HG02943 (cell line): ENCODE data around the gene SNX25.

Experiments
- ATAC-seq: cut with Tn5 transposase; IDR thresholded peaks from one replicate; pipeline ENCODE4 v1.9.1; 2021; ENCODE audit warnings: mild to moderate bottlenecking, low read depth, moderate library complexity; ENCODE audit not compliant: unreplicated experiment

The SNX25 gene

GRCh38 chr4:185363251-185363650, 153.9 kb downstream of the SNX25 start:
- ATAC-seq, result no peak

GRCh38 chr4:185364886-185365285, 155.5 kb downstream of the SNX25 start:
- no peak for ATAC-seq

- ATAC-seq, result no peak
Observed at GRCh38 chr4:185369731-185370130, 160.3 kb downstream of the SNX25 start.

GRCh38 chr4:185370268-185370949, 161.0 kb downstream of the SNX25 start:
- no peak for ATAC-seq

DNA sequence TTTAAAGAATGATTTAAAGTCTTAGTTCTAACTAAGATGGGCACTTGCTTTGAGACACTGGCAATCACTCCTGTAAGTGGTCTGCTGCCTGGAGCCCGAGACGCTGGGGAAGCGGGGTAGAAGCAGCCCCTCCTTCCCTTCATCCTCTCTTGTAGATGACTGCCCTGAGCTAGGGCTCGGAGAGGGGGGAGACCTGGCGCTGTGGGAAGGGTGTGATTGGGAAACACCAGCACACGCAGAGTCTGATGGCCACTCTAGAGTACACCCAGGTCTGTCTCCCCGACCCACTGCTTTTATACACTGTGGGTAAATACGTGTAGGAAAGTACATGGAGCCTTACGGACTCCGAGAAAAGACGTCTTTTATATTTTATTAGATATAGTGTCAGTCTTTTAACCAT, 162.3 kb downstream of the SNX25 start:
- no peak for ATAC-seq

DNA sequence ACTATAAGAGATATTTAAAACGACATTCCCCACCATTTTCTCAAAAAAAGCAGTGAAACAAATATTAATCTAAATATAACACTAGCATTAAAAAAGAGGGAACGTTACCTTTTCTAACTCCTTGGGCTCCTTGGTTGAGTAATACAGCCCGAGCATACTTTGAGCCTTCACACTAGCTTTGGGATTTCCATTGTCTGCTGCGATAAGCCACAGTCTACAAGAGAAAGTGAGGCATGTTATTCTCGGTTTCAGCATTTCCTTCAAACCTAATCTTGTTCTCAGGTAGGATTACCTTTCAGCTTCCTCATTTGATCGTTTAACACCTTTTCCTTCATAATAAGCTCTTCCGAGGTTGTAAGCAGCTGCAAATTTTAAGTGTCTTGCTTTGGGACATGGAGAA, 164.6 kb downstream of the SNX25 start:
- no peak for ATAC-seq

GRCh38 chr4:185374573-185374972, 165.2 kb downstream of the SNX25 start:
- no peak for ATAC-seq

DNA sequence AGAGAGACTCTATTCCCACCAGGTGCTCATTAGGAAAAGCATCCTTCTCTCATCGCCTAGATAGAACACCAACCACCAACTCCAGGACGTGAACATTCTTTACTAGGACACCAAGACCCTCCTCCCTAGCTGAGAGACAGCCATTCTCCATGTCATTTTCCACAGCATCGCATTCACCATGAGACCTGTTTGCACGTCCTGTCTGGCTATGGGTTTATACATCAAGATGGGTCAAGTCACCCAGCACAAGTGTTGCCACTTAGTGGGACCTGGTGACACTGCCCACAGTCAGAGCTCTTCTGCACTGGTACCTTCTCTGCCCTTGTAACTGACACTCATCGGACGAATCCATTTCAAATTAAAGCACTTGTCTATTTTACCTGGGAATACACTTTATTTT, 168.9 kb downstream of the SNX25 start:
- no peak for ATAC-seq

DNA sequence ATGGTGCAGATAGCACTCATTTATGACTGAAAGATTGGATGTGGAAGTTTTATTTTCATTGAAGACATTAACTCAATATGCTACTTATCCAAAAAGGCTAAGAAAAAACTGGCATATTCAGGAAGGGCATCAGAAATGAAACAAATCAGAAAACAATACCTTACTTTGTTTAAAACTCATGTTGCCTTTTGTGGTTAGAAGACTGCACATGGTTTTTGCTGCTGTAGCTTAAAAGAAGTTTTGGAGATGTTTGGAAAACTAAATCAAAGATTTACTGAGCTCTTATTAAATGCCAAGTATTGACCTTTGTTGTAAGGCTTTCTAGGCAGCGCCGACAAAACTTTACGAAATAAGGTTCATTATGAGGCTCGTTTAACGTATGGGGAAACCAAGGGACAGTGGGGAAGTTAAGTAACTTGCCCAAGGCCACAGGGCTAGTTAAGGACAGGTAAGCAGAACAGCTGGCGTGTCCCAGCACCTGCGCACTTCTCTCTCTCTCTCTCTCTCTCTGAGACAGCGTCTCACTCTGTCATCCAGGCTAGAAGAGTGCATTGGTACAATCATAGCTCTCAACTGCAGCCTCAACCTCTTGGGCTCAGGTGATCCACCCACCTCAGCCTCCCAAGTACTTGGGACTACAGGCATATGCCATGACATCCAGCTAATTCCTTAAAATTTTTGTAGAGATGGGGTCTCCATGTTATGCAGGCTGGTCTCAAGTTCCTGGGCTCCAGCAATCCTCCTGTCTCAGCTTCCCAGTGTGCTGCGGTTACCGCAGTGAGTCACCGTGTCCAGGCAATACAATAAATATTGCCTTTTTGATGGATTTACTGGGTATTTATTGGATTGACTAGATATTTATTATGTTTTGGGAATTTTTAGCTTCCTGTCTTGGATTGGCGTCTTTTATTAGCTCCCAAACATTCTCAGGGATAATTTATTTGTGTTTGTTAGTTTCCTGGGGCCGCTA, 170.2 kb downstream of the SNX25 start:
- no peak for ATAC-seq

- no peak for ATAC-seq
Observed at GRCh38 chr4:185380320-185380719, 170.9 kb downstream of the SNX25 start.

GRCh38 chr4:185381288-185382196, 172.1 kb downstream of the SNX25 start:
- ATAC-seq, result no peak

GRCh38 chr4:185382754-185383153, 173.4 kb downstream of the SNX25 start:
- no peak for ATAC-seq

- ATAC-seq, result no peak
Observed at GRCh38 chr4:185383451-185383850, 174.1 kb downstream of the SNX25 start.

DNA sequence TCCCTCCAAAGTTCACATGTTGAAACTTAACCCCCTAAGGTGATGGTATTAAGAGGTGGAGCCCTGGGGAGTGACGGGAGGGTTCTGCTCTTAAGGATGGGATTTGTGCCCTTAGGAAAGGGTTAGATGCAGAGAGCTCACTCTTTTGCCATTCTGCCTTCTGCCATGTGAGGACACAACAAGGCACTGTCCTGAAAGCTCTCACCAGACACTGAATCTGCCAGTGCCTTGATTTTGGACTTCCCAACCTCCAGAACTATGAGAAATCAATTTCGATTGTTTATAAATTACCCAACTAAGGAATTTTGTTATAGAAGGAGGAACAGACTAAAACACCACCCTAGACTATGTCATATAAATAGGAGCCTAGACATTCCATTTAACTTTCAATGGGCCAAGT, 174.7 kb downstream of the SNX25 start:
- ATAC-seq, result no peak

DNA sequence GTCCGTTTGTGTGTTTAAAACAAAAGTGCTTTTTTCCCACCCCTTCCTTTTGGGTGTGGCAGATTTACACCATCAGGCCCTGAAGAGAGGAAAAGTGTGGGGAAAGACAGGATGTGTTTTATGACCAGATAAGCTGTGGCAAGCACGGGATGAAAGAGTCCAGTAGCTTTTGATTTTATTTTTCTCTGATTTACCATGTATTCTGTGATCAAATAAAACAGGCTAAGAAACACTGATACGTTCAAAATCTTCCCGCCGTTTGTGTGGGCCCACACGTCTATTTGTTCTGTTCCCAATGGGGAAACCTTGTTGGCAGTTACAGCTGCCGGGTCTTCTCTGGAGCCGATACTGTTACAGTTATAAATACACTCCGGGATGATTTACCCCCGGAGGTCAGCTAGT, 175.5 kb downstream of the SNX25 start:
- ATAC-seq, result no peak

DNA sequence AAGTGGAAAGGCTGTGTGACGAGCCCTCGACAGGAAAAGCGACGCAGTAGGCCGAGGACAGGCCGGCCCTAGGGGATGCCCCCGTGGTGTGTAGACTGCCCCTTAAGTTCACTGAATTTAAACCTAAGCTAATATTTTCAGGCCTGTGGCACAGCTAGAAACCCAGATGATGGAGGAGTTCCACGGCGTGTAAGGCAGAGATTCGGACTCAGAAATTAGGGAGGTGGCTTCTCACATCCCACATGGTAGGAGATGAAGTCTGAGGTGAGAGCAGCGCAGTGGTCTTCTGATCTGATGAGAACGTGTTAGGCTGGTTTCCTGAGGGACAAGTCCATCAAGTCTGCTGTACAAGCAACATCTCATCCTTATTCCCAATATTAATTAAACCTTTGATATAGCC, 178.6 kb downstream of the SNX25 start:
- ATAC-seq, result no peak

DNA sequence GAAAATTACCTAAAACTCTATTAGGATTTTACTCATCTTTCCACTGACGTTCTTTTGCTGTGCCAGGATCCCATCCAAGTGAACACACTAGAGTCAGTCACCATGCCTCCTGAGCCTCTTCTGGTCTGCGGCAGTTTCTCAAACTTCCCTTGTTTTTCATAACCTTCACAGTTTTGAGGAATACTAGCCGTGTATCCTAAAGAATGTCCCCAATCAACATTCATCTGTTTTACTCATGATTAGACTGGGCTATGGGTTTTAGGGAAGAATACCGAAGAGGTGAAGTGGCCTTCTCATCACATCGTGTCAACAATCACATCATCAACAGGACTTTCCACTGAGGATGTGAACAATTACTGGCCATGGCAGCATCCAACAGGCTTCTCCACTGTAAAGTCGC, 181.5 kb downstream of the SNX25 start:
- no peak for ATAC-seq

- ATAC-seq, result no peak
Observed at GRCh38 chr4:185392156-185392555, 182.8 kb downstream of the SNX25 start.

GRCh38 chr4:185394568-185395237, 185.3 kb downstream of the SNX25 start:
- ATAC-seq, result no peak

DNA sequence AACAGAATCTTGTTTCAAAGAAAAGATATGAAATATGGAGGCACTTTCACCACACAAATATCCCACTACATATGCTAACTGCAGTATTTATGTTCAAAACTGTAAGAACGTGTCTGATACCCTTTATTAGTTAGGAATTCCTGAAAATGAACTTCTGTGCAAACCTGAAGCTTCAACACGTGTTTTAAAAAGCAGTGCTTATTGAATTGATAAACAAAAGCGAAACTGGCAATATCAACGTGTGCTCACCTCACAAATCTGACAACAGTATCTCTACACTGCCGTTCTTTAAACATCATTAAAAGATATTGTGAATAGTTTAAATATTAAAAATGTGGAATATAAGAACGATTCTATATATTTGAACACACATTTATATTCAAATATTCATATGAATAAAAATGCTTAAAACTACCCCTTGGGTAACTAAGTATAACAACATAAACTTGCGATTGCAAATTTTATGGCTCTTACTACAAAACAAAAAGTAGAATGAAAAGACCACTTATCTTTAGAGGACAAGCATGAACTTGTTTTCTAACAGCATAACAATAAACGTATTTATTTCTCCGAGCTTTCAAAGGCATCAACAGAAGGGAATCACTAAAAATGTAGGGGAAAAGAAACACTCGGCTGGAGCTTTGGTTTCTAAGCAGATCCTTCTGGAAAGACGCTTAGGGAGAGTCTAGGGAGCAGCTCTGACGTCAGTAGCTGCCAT, 186.0 kb downstream of the SNX25 start, which contains the start of gene LRP2BP:
Gene LRP2BP, minus strand, starts transcription at position 687 of the 718 bp plus-strand sequence. CDS start 17,738 bp downstream, outside the sequence.
- no peak for ATAC-seq
